H1 (cell line): Measurements from ENCODE around the gene GPX5.
"Not testable (repeated sequence)": the region's sequence is repeated elsewhere in the genome, so short reads cannot be mapped to it uniquely, and the experiment has no call there.

Source experiments
- CBX5 ChIP-seq: fragments of 300-800, 300-1000 bp; sonication (generic); IDR thresholded peaks from 2 replicates; pipeline ENCODE4 v1.7.1; 2016; ENCODE audit warnings: antibody characterized with exemption, low read length, low read depth
- CEBPB ChIP-seq: IDR thresholded peaks from 2 replicates; pipeline ENCODE4 v1.6.1; 2012; ENCODE audit warnings: low read depth, low read length
- CREB1 ChIP-seq: IDR thresholded peaks from 2 replicates; pipeline ENCODE4 v1.6.1; 2012; ENCODE audit warnings: inconsistent platforms
- CTCF ChIP-seq, 3 experiments: IDR thresholded peaks; 1 replicate in 2 of 3; 2 replicates in 1 of 3; pipeline versions ENCODE4 v1.5.1 to v1.6.1; 2011; ENCODE audit warnings: low read length in 3 of 3, mild to moderate bottlenecking in 3 of 3, inconsistent platforms in 2 of 3, low read depth in 1 of 3, moderate library complexity in 1 of 3; ENCODE audit not compliant: insufficient read depth in 1 of 3; ENCODE audit errors: control extremely low read depth in 1 of 3
- EZH2 ChIP-seq: fragments of 200-600 bp; sonication (generic); IDR thresholded peaks from 2 replicates; pipeline ENCODE4 v1.7.1; 2012; ENCODE audit warnings: low read depth, mild to moderate bottlenecking, moderate library complexity, low read length, inconsistent platforms; ENCODE audit not compliant: severe bottlenecking
- KDM1A ChIP-seq: fragments of 200-600, 300-600 bp; sonication (generic); IDR thresholded peaks from 2 replicates; pipeline ENCODE4 v1.7.1; 2016; ENCODE audit warnings: mild to moderate bottlenecking, low read length, borderline replicate concordance
- PHF8 ChIP-seq: fragments of 200-600 bp; sonication (generic); conservative IDR thresholded peaks from 2 replicates; pipeline ENCODE4 v1.7.1; 2012; ENCODE audit warnings: low read depth, mild to moderate bottlenecking, inconsistent platforms, low read length, moderate library complexity
- POLR2A ChIP-seq, 2 experiments: IDR thresholded peaks; 1 replicate in 1 of 2; 2 replicates in 1 of 2; pipeline ENCODE4 v1.6.1; 2011; ENCODE audit warnings: low read depth in 2 of 2, low read length in 2 of 2, mild to moderate bottlenecking in 2 of 2; ENCODE audit errors: control extremely low read depth in 1 of 2
- RAD21 ChIP-seq, 2 experiments: IDR thresholded peaks in 1 of 2; conservative IDR thresholded peaks in 1 of 2; 2 replicates each; pipeline ENCODE4 v1.6.1; 2011; ENCODE audit warnings: low read depth in 2 of 2, low read length in 2 of 2, improper control_type of control experiment in 1 of 2, inconsistent platforms in 1 of 2, mild to moderate bottlenecking in 1 of 2, moderate library complexity in 1 of 2
- RBBP5 ChIP-seq: IDR thresholded peaks from 2 replicates; pipeline ENCODE4 v1.7.1; 2012; ENCODE audit warnings: low read depth, mild to moderate bottlenecking, inconsistent platforms, low read length, moderate library complexity, borderline replicate concordance
- SAP30 ChIP-seq: fragments of 300-600 bp; sonication (generic); IDR thresholded peaks from 2 replicates; pipeline ENCODE4 v1.7.1; 2012; ENCODE audit warnings: low read length, moderate library complexity, mild to moderate bottlenecking, inconsistent platforms; ENCODE audit not compliant: insufficient read depth, insufficient replicate concordance
- SP1 ChIP-seq: IDR thresholded peaks from 2 replicates; pipeline ENCODE4 v1.6.1; 2011; ENCODE audit warnings: low read depth, low read length
- SP2 ChIP-seq: IDR thresholded peaks from 2 replicates; pipeline ENCODE4 v1.6.1; 2012; ENCODE audit warnings: mild to moderate bottlenecking, low read length, inconsistent platforms
- TBP ChIP-seq: IDR thresholded peaks from 2 replicates; pipeline ENCODE4 v1.6.1; 2011; ENCODE audit warnings: low read depth, low read length, improper control_type of control experiment

- TF ChIP-seq EZH2; CTCF (IDR thresholded peaks at IDR 0.05; ENCODE audit: control extremely low read depth in 1 of 3, insufficient read depth in 1 of 3, low read depth in 1 of 3, low read length in 3 of 3); SP2; RBBP5; SAP30; RAD21 (IDR thresholded peaks at IDR 0.05 in 1 of 2, conservative IDR thresholded peaks at IDR 0.05 in 1 of 2; ENCODE audit: low read depth in 2 of 2, low read length in 2 of 2); CBX5; TBP; KDM1A; POLR2A (IDR thresholded peaks at IDR 0.05; ENCODE audit: control extremely low read depth in 1 of 2, low read depth in 2 of 2, low read length in 2 of 2); SP1; PHF8; CREB1; CEBPB: not testable (repeated sequence)
Measured at GRCh38 chr6:28547003-28547402, 21.3 kb downstream of the GPX5 start.
